Activated CD8-positive, alpha-beta memory T cell treated with anti-CD3 and anti-CD28 coated beads, Interleukin-2, amount 50 U/mL, for 24 hours (primary cell): ENCODE results near the gene OAS1.

Experiments
- DNase-seq: peaks from one replicate; pipeline ENCODE4 v3.0.0-alpha.2; 2020; ENCODE audit errors: extremely low read depth

The OAS1 gene

DNA sequence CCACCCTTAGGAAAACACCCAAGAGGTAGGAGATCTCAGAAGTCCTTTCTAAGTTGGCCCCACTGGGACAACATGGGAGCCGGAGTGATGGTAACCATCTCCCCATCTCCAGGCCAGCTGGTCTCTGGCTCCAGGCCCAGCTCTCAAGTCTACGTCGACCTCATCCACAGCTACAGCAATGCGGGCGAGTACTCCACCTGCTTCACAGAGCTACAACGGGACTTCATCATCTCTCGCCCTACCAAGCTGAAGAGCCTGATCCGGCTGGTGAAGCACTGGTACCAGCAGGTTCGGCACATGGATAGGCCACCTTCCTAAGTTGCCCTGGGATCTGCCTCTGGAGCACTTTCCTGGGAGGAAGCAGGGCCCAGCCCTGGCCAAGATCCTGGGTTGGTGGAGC is 60.5 kb downstream of the OAS1 start:
- DNase-seq, result no peak

DNA sequence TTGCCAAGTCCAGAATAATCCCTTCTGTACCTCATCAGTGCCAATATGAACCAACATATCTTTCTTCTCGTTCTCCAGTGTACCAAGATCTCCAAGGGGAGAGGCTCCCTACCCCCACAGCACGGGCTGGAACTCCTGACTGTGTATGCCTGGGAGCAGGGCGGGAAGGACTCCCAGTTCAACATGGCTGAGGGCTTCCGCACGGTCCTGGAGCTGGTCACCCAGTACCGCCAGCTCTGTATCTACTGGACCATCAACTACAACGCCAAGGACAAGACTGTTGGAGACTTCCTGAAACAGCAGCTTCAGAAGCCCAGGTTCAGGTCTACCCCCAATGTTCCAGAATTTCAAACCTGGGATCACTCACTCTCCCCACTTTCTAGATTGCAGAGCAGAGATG is 61.1 kb downstream of the OAS1 start:
- no peak for DNase-seq
